Measurements from ENCODE around the gene SPAG8. TPM values are rescaled to one million over a fixed set of nuclear protein-coding genes. Genes with fewer than 3 reads are reported as not detected.
A peak's percentile ranks its signal among the peaks of the same experiment; 100 is the strongest.

The SPAG8 gene
- total RNA-seq, 1 donor from 2014 or later = 2.8 TPM

- H3K4me1 ChIP-seq = peaks cover 19% of the 10 kb centered on the region
- TF ChIP-seq CTCF (IDR thresholded peaks at IDR 0.05) = no peak
- DNase-seq (no peak), ATAC-seq (peak; percentile 89)
- H3K36me3 ChIP-seq = no peaks in the 10 kb centered on the region
- intact Hi-C loops (cut with DNase I) = no loop called here
- H3K27me3 ChIP-seq = no peaks in the 10 kb centered on the region
- H3K4me3 ChIP-seq = no peak overlapping the region
- H3K9me3 ChIP-seq = no peaks in the 10 kb centered on the region
- no peak overlapping the region for H3K27ac ChIP-seq
These were observed 37.0 kb downstream of the SPAG8 start for GRCh38 chr9:35774907-35775635.

- H3K27ac ChIP-seq = no peak overlapping the region
- H3K9me3 ChIP-seq = no peaks in the 10 kb centered on the region
- ATAC-seq = no peak
- H3K27me3 ChIP-seq = no peaks in the 10 kb centered on the region
- H3K4me1 ChIP-seq = peaks cover 19% of the 10 kb centered on the region
- no peak overlapping the region for H3K4me3 ChIP-seq
- intact Hi-C loops (cut with DNase I) = no loop called here
- TF ChIP-seq CTCF (IDR thresholded peaks at IDR 0.05) = no peak
- H3K36me3 ChIP-seq = no peaks in the 10 kb centered on the region
- DNase-seq = no peak
These were observed 40.1 kb downstream of the SPAG8 start for GRCh38 chr9:35771943-35772342.

- ATAC-seq (no peak), DNase-seq (no peak)
- peak overlapping the region; percentile 8 for H3K4me3 ChIP-seq
- no peaks in the 10 kb centered on the region for H3K36me3 ChIP-seq
- peaks cover 19% of the 10 kb centered on the region for H3K4me1 ChIP-seq
- TF ChIP-seq CTCF (IDR thresholded peaks at IDR 0.05) = no peak
- intact Hi-C loops (cut with DNase I) = no loop called here
- no peaks in the 10 kb centered on the region for H3K27me3 ChIP-seq
- peak overlapping the region; percentile 53 for H3K27ac ChIP-seq
- no peaks in the 10 kb centered on the region for H3K9me3 ChIP-seq
These were observed 40.5 kb downstream of the SPAG8 start for GRCh38 chr9:35771534-35771933.

- TF ChIP-seq CTCF (IDR thresholded peaks at IDR 0.05) = no peak
- no peaks in the 10 kb centered on the region for H3K36me3 ChIP-seq
- H3K4me3 ChIP-seq = peak overlapping the region; percentile 8
- no peaks in the 10 kb centered on the region for H3K27me3 ChIP-seq
- intact Hi-C loops (cut with DNase I) = no loop called here
- peak overlapping the region; percentile 53 for H3K27ac ChIP-seq
- ATAC-seq (peak; percentile 68), DNase-seq (no peak)
- no peaks in the 10 kb centered on the region for H3K9me3 ChIP-seq
- peaks cover 19% of the 10 kb centered on the region for H3K4me1 ChIP-seq
These were observed 41.0 kb downstream of the SPAG8 start for GRCh38 chr9:35771075-35771433.

GRCh38 chr9:35769763-35770162 lies 42.3 kb downstream of the SPAG8 start:
- DNase-seq (no peak), ATAC-seq (no peak)
- Histone ChIP-seq H3K36me3 (no peaks in the 10 kb centered on the region), H3K9me3 (no peaks in the 10 kb centered on the region), H3K27me3 (no peaks in the 10 kb centered on the region), H3K27ac (no peak overlapping the region), H3K4me1 (peaks cover 19% of the 10 kb centered on the region), H3K4me3 (no peak overlapping the region)
- no peak for TF ChIP-seq CTCF (IDR thresholded peaks at IDR 0.05)
- intact Hi-C loops (cut with DNase I) = no loop called here

GRCh38 chr9:35767458-35767857 lies 44.6 kb downstream of the SPAG8 start:
- DNase-seq (no peak), ATAC-seq (no peak)
- no peak for TF ChIP-seq CTCF (IDR thresholded peaks at IDR 0.05)
- Histone ChIP-seq H3K9me3 (no peaks in the 10 kb centered on the region), H3K36me3 (no peaks in the 10 kb centered on the region), H3K4me3 (no peak overlapping the region), H3K27me3 (no peaks in the 10 kb centered on the region), H3K4me1 (peaks cover 19% of the 10 kb centered on the region), H3K27ac (no peak overlapping the region)
- intact Hi-C loops (cut with DNase I) = no loop called here

Data from upper lobe of right lung (tissue), 1 donor.